Kidney epithelial cell (primary cell): Measurements from ENCODE around the gene TLR5. TPM values are rescaled to one million over a fixed set of nuclear protein-coding genes. Genes with fewer than 3 reads are reported as not detected.
A peak's percentile ranks its signal among the peaks of the same experiment; 100 is the strongest.

Experiments used
- DNase-seq: peaks from one replicate; pipeline ENCODE4 v3.0.0-alpha.2; 2010; ENCODE audit warnings: low read depth
- H3K27me3 ChIP-seq: 2 replicates; pipeline ENCODE4 v1.6.0; 2011; ENCODE audit warnings: low read length; ENCODE audit not compliant: control insufficient read depth, insufficient read depth
- H3K36me3 ChIP-seq: 2 replicates; pipeline ENCODE4 v1.5.1; 2011; ENCODE audit warnings: low read length; ENCODE audit not compliant: control insufficient read depth, insufficient read depth
- H3K4me3 ChIP-seq: 2 replicates; pipeline ENCODE4 v1.5.1; 2011; ENCODE audit warnings: low read depth, mild to moderate bottlenecking, control low read depth, low read length
- CTCF ChIP-seq: IDR thresholded peaks from 2 replicates; pipeline ENCODE4 v1.5.1; 2011; ENCODE audit warnings: mild to moderate bottlenecking, moderate library complexity, low read length, control low read depth, inconsistent platforms; ENCODE audit not compliant: insufficient read depth, poor library complexity, severe bottlenecking
- total RNA-seq: library from RNA; depleted of rRNA; stranded (reverse); fragments of >200 nt; gene quantifications from 2 replicates; pipeline ENCODE4 v1.2.3, GENCODE V29; 2015

Gene TLR5
- total RNA-seq, 1 donor from 2014 or later, result 3.7 TPM

DNA sequence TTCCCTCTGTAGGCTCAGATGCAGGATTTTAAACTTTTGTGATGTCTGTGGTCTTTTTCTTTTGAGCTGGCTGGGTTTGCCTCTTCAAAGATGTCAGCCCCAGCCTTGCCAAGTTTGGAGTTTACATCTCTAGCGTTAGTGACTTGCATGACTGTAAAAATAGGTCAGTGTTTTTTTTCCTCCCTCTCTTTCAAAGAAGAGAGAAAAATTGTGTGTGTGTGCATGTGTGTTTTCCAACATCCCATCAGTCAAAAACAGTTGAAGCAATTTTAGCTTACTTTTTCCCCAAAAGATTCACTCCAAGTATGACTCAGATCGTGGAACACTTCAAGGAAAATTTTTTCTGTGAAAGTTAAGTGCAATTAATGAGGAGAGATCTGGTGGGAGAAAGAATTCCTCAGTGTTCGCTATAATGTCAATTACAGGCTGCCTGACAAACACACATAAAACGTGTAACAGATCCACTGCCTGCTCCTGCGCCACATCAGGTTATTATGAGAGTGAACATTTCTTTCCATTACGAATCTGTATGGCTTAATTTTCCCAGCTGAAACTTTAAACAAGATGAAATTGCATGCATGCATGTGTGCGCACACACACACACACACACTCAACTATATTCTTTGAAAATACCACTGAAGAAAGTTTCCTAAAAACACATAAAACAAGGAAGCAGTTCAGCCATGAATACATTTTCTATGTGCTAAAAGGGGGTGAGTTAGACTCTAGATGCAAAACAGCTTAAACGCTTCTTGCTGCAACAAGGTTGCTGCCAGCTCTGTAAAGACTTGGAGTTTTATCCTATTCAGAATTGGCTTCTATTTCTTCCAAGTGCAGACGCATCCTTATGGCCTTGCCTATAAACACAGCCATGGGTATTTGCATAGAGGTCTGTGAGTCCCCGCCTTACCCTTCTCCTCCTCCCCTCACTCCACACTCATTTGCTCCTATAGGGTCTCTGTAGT, 55.5 kb downstream of the TLR5 start:
- no peak for TF ChIP-seq CTCF
- Histone ChIP-seq H3K4me3 (no peak overlapping the region), H3K27me3 (no peaks in the 10 kb centered on the region), H3K36me3 (no peaks in the 10 kb centered on the region)
- no peak for DNase-seq

GRCh38 chr1:223084464-223084866, 58.6 kb downstream of the TLR5 start:
- TF ChIP-seq CTCF, result no peak
- Histone ChIP-seq H3K4me3 (no peak overlapping the region), H3K36me3 (no peaks in the 10 kb centered on the region), H3K27me3 (no peaks in the 10 kb centered on the region)
- DNase-seq, result no peak

DNA sequence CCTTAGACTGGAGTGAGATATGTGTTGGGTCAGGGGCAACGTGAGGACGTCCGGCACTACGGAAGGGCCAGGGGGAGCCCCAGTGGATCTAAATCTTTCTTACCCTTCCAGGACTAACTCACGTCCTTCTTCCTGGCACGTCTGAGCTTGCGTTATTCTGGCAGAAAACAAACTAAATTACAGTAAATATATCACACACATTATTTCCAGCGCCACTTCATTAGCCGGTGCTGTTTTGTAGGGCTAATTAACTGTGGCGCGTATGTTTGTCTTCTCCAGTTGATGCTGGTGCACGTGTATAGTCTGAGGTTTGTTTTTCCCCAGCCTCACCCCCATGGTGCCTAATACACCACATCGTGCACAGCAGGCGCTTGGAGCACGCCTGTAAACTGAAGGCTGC, 59.2 kb downstream of the TLR5 start:
- no peaks in the 10 kb centered on the region for H3K27me3 ChIP-seq
- no peak overlapping the region for H3K4me3 ChIP-seq

GRCh38 chr1:223082914-223083313, 60.1 kb downstream of the TLR5 start:
- no peak for DNase-seq
- no peak overlapping the region for H3K4me3 ChIP-seq
- H3K36me3 ChIP-seq, result no peaks in the 10 kb centered on the region
- peaks cover 2% of the 10 kb centered on the region for H3K27me3 ChIP-seq
- no peak for TF ChIP-seq CTCF

More for the DNA sequence above, 59.2 kb downstream of the TLR5 start:
- H3K36me3 ChIP-seq, result no peaks in the 10 kb centered on the region
- TF ChIP-seq CTCF, result no peak
- DNase-seq, result no peak

DNA sequence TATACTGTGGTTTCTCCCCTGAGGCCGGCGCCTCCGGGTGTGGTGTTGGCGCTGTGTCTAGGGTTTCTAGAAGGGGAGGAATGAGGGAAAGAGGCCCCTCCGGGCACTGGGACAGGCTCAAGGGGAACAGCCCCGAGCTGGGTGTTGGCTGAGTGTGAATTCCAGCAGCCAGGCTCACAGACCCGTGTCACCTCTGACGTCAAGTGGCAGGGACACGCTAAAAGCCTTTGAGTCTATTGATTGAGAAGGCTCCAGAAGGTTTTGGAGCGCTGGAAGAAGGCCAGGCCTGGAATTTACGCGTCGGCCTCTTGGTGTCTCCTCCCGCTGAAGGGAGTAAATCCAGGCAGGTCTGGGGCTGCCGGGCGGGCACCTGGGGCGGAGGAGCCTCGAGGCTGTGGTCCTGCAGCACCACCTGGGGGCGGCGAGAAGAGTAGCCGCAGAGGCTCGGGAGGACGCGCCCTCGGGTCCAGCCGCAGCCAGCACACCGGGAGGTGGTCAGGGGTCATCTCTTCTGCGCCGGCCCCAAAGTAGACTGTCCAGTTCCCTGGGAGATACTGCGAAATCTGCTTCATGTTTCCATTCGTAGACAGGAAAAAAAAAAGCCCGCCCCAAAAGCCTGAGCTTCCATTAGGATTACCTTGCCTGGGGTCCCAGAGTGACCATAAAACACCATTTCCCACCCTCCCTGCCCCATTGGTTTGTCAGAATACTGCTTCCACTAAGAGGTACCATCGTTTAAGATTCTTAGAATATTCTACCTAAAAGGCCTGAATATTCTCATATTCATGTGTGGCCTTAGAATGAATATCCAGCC, 61.7 kb downstream of the TLR5 start:
- TF ChIP-seq CTCF, result peak; percentile 94
- Histone ChIP-seq H3K4me3 (no peak overlapping the region), H3K36me3 (no peaks in the 10 kb centered on the region), H3K27me3 (peaks cover 4% of the 10 kb centered on the region)
- peak; percentile 70 for DNase-seq
